ENCODE measurements around the gene HAT1.

DNA sequence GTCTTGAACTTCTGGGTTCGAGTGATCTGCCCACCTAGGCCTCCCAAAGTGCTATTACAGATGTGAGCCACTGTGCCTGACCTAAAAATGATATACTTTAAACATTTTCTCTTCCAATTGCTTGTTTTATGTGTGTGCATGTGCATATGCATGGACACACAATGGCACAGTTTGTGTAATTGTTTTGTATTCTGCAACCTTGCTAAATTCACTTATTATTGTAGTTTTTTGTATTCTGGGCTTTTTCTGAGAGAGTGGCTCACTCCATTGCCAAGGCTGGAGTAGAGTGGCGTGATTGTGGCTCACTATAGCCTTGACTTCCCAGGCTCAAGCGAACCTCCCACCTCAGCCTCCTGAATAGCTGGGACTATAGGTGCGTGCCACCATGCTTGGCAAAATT, 8.1 kb downstream of the HAT1 start:
- TF ChIP-seq CTCF (IDR thresholded peaks at IDR 0.05) = no peak
- no peak for TF ChIP-seq ZC3H11A (IDR thresholded peaks at IDR 0.05)
- no peak for TF ChIP-seq MYC (IDR thresholded peaks at IDR 0.05; ENCODE audit: borderline replicate concordance, low read length)
- no peak for TF ChIP-seq RFX5 (IDR thresholded peaks at IDR 0.05)
- no peak for TF ChIP-seq POLR2A (IDR thresholded peaks at IDR 0.05; ENCODE audit: low read length)
- TF ChIP-seq EP300 (IDR thresholded peaks at IDR 0.05) = no peak

Data from A549 (cell line).